Measurements from ENCODE around the gene BMP6.

DNA sequence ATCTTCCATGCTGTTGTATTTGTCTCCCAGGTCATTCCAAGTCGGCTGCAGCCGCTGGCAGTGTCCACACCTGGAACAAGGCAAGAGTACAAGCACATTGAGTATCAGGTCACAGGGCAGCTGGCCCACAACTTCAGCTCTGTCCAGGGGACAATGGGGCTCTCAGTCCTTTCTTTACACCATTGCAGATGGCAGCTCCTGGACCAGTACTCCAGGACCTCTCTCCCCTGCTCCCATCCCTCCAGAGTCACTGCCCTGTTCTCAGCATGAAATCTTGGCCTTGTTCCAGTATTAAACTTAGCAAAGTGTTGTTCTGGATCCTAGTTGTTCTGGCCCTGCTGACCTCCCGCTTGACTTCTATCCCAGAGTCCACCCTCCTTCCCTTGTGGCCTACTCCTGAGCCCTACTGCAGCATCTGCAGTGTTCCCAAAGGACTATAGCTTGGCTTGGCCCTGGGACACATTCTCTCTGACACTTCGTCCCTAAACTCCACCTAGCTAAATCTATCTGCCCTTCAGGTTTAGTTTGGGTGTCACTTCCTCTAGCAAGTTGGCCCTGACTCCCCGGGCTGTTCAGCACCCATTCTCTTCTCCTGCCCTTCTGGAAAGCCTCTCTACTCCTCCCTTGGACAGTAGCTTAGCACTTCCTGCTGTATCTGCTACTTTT, 178.9 kb downstream of the BMP6 start:
- TF ChIP-seq CTCF (IDR thresholded peaks at IDR 0.05; ENCODE audit: borderline replicate concordance, extremely low read depth, low read length, poor library complexity, severe bottlenecking) (no peak), EZH2 (IDR thresholded peaks at IDR 0.05; ENCODE audit: borderline replicate concordance, low read depth, low read length, severe bottlenecking) (no peak)
